ENCODE measurements around the gene ASF1A.

The ASF1A gene

DNA sequence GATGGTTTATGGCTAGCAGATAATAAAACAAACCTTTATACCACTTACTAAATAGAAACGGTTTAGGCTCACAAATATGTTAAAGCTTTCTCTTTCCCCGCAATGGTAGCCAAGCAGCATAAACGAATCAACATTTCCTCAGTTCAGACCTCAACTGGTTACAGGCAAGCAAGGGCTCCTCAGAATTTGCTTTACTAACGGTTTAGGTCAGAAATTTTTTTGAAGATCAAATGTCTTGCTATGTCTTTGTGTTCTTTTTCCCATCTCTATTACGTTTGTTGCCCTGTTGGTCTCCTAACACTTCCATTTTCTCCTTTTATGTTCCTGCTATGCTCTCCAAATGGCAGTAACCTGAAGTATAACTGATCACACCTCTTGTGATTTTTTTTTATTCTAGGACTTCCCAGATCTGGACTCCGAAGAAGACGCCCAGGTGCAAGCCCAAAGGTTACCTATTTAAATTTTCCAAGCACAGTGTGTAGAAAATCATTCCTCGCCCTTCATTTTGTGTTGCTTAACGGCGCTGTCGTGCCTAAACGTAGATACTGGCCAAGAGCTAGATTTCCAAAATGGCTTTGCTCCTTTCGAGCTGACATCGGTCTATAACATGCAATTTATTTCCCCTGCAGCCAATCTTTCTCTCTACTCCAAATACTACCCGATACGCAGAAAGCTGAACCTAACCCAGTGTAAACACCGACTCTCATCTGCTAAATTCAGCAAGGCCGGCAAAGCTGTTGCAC is 717 bp upstream of the ASF1A start:
- H3K4me3 Mint-ChIP-seq = peak overlapping the region; percentile 94
- TF ChIP-seq CTCF (IDR thresholded peaks at IDR 0.05) = no peak
- peaks cover 6% of the 10 kb centered on the region for H3K27me3 Mint-ChIP-seq (ENCODE audit: low read depth, poor library complexity)
- H3K36me3 Mint-ChIP-seq (ENCODE audit: low read depth) = peaks cover 17% of the 10 kb centered on the region
- peak overlapping the region; percentile 59 for H3K27ac Mint-ChIP-seq
- DNase-seq = peak; percentile 20
- peaks cover 38% of the 10 kb centered on the region for H3K4me1 Mint-ChIP-seq
- no peaks in the 10 kb centered on the region for H3K9me3 Mint-ChIP-seq

- peak; percentile 77 for DNase-seq
- Mint-ChIP-seq H3K27ac (peak overlapping the region; percentile 100), H3K27me3 (ENCODE audit: low read depth, poor library complexity) (peaks cover 10% of the 10 kb centered on the region), H3K4me1 (peaks cover 49% of the 10 kb centered on the region), H3K9me3 (no peaks in the 10 kb centered on the region), H3K4me3 (peak overlapping the region; percentile 94), H3K36me3 (ENCODE audit: low read depth) (peaks cover 17% of the 10 kb centered on the region)
- no peak for TF ChIP-seq CTCF (IDR thresholded peaks at IDR 0.05)
Measured at GRCh38 chr6:118894425-118895260, 691 bp downstream of the ASF1A start.

GRCh38 chr6:118895261-118895560 is 1.3 kb downstream of the ASF1A start:
- Mint-ChIP-seq H3K4me1 (peaks cover 54% of the 10 kb centered on the region), H3K36me3 (ENCODE audit: low read depth) (peaks cover 21% of the 10 kb centered on the region)
- no peak for DNase-seq

GRCh38 chr6:118895859-118896258 is 1.9 kb downstream of the ASF1A start:
- no peaks in the 10 kb centered on the region for H3K9me3 Mint-ChIP-seq
- H3K36me3 Mint-ChIP-seq (ENCODE audit: low read depth) = peaks cover 28% of the 10 kb centered on the region
- no peak overlapping the region for H3K27ac Mint-ChIP-seq
- peak overlapping the region; percentile 90 for H3K4me3 Mint-ChIP-seq
- H3K4me1 Mint-ChIP-seq = peaks cover 55% of the 10 kb centered on the region
- no peak for TF ChIP-seq CTCF (IDR thresholded peaks at IDR 0.05)
- no peak for DNase-seq
- peaks cover 10% of the 10 kb centered on the region for H3K27me3 Mint-ChIP-seq (ENCODE audit: low read depth, poor library complexity)

More at GRCh38 chr6:118895261-118895560, 1.3 kb downstream of the ASF1A start:
- peak overlapping the region; percentile 90 for H3K4me3 Mint-ChIP-seq
- H3K27me3 Mint-ChIP-seq (ENCODE audit: low read depth, poor library complexity) = peaks cover 10% of the 10 kb centered on the region
- peak overlapping the region; percentile 85 for H3K27ac Mint-ChIP-seq
- no peak for TF ChIP-seq CTCF (IDR thresholded peaks at IDR 0.05)
- no peaks in the 10 kb centered on the region for H3K9me3 Mint-ChIP-seq

- no peaks in the 10 kb centered on the region for H3K9me3 Mint-ChIP-seq
- peak; percentile 35 for TF ChIP-seq CTCF (IDR thresholded peaks at IDR 0.05)
- H3K36me3 Mint-ChIP-seq (ENCODE audit: low read depth) = peaks cover 33% of the 10 kb centered on the region
- peak overlapping the region; percentile 90 for H3K4me3 Mint-ChIP-seq
- peaks cover 10% of the 10 kb centered on the region for H3K27me3 Mint-ChIP-seq (ENCODE audit: low read depth, poor library complexity)
- H3K27ac Mint-ChIP-seq = peak overlapping the region; percentile 45
- peaks cover 54% of the 10 kb centered on the region for H3K4me1 Mint-ChIP-seq
- DNase-seq = no peak
Measured at GRCh38 chr6:118896339-118897136, 2.6 kb downstream of the ASF1A start.

Data from nephron progenitor cell (in vitro differentiated cells).